Measurements from ENCODE around the gene RDH12. TPM values are rescaled to one million over a fixed set of nuclear protein-coding genes. Genes with fewer than 3 reads are reported as not detected.

The RDH12 gene
- total RNA-seq, 1 donor from 2014 or later, result not detected

- Histone ChIP-seq H3K36me3 (peaks cover 57 to 59% of the 10 kb centered on the region in 2 donors), H3K9me3 (no peaks in the 10 kb centered on the region), H3K4me1 (no peaks in the 10 kb centered on the region), H3K27me3 (no peaks in the 10 kb centered on the region), H3K4me3 (no peak overlapping the region), H3K27ac (no peak overlapping the region)
- TF ChIP-seq CTCF (IDR thresholded peaks at IDR 0.05), result no peak
- intact Hi-C loops (cut with DNase I), result no loop called here
- DNase-seq (ENCODE audit: low spot score in 2 of 2), result no peak
Measured at GRCh38 chr14:67756496-67756895, 54.8 kb downstream of the RDH12 start.

DNA sequence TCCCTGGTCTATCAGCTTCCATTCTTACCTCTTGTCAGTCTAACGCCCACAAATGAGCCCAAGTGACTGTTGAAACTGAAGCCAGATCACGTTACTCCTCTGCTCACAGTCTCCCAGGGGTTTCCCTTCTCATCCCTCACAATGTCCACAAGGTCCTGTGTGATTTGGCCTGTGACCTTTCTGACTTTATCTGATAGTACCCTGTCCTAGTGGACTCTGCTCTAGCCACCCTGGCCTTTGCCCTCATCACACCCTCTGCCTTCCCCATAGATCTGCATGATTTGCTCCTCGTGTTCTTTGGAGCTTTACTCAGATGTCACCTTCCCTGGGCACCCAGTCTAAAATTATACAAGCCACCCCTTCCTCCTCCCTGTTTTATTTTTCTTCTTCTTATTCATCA, 55.5 kb downstream of the RDH12 start:
- TF ChIP-seq CTCF (IDR thresholded peaks at IDR 0.05), result no peak
- DNase-seq (ENCODE audit: low spot score in 2 of 2), result no peak
- Histone ChIP-seq H3K4me3 (no peak overlapping the region), H3K4me1 (no peaks in the 10 kb centered on the region), H3K9me3 (no peaks in the 10 kb centered on the region), H3K27ac (no peak overlapping the region), H3K27me3 (no peaks in the 10 kb centered on the region), H3K36me3 (peaks cover 55 to 57% of the 10 kb centered on the region in 2 donors)
- intact Hi-C loops (cut with DNase I), result no loop called here

GRCh38 chr14:67759916-67760315, 58.2 kb downstream of the RDH12 start:
- intact Hi-C loops (cut with DNase I), result no loop called here
- peaks cover 43 to 53% of the 10 kb centered on the region in 2 donors for H3K36me3 ChIP-seq
- H3K27me3 ChIP-seq, result no peaks in the 10 kb centered on the region
- no peak for TF ChIP-seq CTCF (IDR thresholded peaks at IDR 0.05)
- H3K27ac ChIP-seq, result no peak overlapping the region
- H3K4me1 ChIP-seq, result no peaks in the 10 kb centered on the region
- no peak for DNase-seq (ENCODE audit: low spot score in 2 of 2)
- no peaks in the 10 kb centered on the region for H3K9me3 ChIP-seq
- no peak overlapping the region for H3K4me3 ChIP-seq

- Histone ChIP-seq H3K36me3 (peaks cover 53 to 69% of the 10 kb centered on the region in 2 donors), H3K9me3 (no peaks in the 10 kb centered on the region), H3K27me3 (no peaks in the 10 kb centered on the region), H3K27ac (no peak overlapping the region), H3K4me3 (no peak overlapping the region), H3K4me1 (no peaks in the 10 kb centered on the region)
- TF ChIP-seq CTCF (IDR thresholded peaks at IDR 0.05), result no peak
- DNase-seq (ENCODE audit: low spot score in 2 of 2), result no peak
- intact Hi-C loops (cut with DNase I), result no loop called here
Measured at GRCh38 chr14:67762051-67762450, 60.4 kb downstream of the RDH12 start.

DNA sequence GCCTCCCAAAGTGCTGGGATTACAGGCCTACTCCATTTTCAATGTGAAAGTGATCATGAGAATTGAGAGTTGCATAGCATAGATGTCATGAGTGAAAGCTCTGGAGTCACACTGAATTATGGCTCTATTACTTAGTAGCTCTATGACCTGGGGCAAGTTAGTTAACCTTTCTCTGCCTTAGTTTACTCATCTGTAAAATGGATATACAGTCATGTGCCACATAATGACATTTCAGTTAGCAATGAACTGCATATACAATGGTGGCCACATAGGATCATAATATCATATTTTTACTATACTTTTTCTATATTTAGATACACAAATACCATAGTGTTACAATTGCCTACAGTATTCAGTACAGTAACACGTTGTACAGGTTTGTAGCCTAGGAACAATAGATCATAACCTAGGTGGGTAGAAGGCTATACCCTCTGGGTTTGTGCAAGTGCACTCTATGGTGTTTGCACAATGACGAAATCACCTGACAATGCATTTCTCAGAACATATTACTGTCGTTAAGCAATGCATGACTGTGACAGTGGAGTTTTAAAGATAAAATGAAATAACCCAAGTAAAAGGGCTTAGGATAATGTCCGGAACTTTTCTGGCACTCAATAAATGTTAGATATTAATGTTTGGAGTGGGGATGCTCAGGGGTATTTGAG, 61.6 kb downstream of the RDH12 start:
- H3K9me3 ChIP-seq, result no peaks in the 10 kb centered on the region
- H3K4me3 ChIP-seq, result no peak overlapping the region
- H3K36me3 ChIP-seq, result peaks cover 60 to 81% of the 10 kb centered on the region in 2 donors
- intact Hi-C loops (cut with DNase I), result no loop called here
- no peak overlapping the region for H3K27ac ChIP-seq
- DNase-seq (ENCODE audit: low spot score in 2 of 2), result no peak
- H3K27me3 ChIP-seq, result no peaks in the 10 kb centered on the region
- no peaks in the 10 kb centered on the region for H3K4me1 ChIP-seq
- TF ChIP-seq CTCF (IDR thresholded peaks at IDR 0.05), result no peak

GRCh38 chr14:67764496-67764895, 62.8 kb downstream of the RDH12 start:
- Histone ChIP-seq H3K4me3 (no peak overlapping the region), H3K27me3 (no peaks in the 10 kb centered on the region), H3K4me1 (no peaks in the 10 kb centered on the region), H3K36me3 (peaks cover 70 to 93% of the 10 kb centered on the region in 2 donors), H3K27ac (no peak overlapping the region), H3K9me3 (no peaks in the 10 kb centered on the region)
- no peak for DNase-seq (ENCODE audit: low spot score in 2 of 2)
- intact Hi-C loops (cut with DNase I), result no loop called here
- TF ChIP-seq CTCF (IDR thresholded peaks at IDR 0.05), result no peak

All from ascending aorta (tissue), 2 donors.